NOMO-1 treated with dmso at 0.1 percent for 144 hours (cell line): Measurements from ENCODE around the gene PDGFRB.
A peak's percentile ranks its signal among the peaks of the same experiment; 100 is the strongest.
"Not testable (repeated sequence)": the region's sequence is repeated elsewhere in the genome, so short reads cannot be mapped to it uniquely, and the experiment has no call there.

ENCODE experiments used
- DNase-seq: peaks from one replicate; lab custom pipeline; 2025; ENCODE audit not compliant: unreplicated experiment; lab: John Stamatoyannopoulos, UW

The PDGFRB gene

DNA sequence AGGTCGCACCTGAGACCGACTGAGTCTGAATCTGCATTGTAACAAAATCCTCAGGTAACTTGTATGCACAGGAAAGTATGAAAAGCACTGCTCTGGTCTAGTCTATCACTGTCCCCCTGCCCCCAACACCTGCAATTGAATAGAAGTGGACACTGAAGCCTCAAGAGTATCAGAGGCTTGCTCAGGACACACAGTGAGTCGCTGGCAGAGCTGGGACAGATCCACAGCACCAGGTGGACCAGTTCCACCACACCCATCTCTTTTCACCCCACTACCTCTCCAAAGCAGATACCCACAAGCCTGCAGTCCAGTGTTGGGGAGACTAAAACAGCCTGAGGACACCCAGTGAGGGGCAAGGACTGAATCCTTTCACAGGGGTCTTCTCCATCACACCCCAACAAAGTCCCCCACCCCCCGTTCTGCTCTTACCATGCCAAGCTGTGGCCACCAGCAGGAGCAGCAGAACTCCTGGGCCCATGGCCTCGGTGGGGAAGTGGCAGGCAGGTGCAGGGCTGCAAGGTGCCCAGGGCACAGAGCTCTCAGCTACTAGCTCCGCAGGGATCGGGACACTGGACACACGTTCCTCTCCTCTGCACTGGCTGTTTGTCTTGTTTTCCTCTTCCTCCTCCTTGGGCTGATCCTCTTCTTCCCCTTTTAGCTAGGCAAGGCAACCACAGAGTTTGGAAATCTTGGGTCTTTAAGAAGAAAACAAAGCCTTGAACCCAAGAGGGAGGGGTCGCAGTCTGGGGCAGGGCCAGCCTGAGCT, 69.5 kb downstream of the PDGFRB start, which contains the start of gene CSF1R:
Gene CSF1R, minus strand, starts transcription at position 605 of the 766 bp plus-strand sequence. Its CDS starts 127 bp downstream, at position 478.
- DNase-seq = peak; percentile 39

DNA sequence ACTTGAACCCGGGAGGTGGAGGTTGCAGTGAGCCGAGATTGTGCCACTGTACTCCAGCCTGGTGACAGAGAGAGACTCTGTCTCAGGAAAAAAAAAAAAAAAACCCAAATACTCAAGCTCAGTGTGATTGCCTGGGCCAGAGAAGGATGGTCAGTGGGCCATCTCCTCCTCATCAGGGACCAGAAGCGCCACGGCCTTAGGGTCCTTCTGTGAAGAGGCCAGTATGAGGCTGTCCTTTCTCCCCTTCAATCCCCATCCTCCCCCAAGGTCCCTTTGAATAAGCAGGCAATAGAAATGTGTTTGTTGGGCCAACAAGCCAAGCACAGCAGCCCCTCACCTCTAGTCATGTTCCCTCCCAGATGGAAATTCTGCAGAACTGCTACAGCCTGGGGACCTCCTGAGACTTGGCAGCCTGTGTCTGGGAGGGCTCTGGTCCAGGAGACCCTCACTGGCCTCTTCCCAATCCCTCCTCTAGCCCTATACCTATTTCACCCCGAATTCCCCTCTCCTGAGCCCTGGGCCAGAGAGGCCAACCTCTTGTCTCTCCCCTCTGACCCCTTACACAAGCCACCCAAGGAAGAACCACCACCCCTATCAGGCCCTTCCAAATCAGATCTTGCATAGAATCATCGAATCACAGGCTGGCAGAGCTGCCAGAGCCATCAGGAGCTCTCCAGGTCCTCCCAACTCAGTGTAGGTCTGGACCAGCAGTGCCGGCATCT, 70.3 kb downstream of the PDGFRB start:
- no peak for DNase-seq

DNA sequence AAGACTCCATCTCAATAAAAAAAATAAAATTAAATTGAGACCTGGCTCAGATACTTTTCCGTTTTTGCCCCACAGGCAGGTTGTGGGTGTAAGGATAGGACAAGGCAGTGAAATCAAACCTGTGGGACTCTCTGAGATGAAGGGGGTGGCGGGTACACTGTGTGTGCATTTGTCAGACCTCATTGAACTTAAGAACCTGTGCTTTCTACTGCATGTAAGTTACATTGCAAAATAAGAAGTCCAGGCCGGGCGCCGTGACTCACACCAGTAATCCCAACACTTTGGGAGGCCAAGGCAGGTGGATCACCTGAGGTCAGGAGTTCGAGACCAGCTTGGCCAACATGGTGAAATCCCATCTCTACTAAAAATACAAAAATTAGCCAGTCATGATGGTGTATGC, 70.9 kb downstream of the PDGFRB start:
- not testable (repeated sequence) for DNase-seq

- no peak for DNase-seq
Observed at GRCh38 chr5:150082889-150083288, 72.8 kb downstream of the PDGFRB start.

GRCh38 chr5:150082374-150082773, 73.3 kb downstream of the PDGFRB start:
- peak; percentile 5 for DNase-seq

DNA sequence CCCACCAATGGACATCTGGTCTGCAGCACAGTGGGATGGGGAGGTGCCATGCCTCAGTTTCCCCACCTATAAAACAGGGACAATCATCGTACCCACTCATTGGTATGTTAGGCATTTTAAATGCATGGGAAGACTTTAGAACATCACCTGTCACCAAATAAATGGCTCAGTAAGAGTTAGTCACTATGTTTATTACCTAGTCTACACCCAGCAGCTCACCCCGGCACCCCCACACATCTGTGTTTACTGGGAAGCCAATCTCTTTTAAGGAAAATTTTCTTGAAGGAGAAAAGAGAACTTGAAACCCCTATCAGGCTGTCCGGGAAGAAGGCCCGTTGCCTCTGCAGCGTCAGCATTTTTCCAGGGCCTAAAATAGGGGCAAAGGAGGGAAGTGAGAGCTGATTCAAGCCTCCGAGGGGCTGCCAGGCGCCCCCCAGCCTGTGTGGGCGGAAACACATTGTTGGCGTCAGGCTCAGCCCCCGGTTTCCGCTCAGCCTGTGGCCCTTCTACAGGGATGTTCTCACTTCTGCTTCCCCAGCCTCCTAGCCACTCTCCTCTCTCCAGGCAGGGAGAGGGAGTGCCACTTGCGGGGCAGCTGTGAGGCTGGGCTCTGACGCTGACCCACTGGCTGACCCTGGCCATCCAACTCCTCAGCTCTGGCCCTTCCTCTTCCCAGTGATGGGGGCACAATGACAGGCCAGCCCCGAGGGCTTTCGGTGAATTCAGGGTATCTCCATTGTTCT, 73.9 kb downstream of the PDGFRB start:
- DNase-seq = peak; percentile 81

GRCh38 chr5:150080696-150081435, 74.8 kb downstream of the PDGFRB start:
- DNase-seq = no peak

DNA sequence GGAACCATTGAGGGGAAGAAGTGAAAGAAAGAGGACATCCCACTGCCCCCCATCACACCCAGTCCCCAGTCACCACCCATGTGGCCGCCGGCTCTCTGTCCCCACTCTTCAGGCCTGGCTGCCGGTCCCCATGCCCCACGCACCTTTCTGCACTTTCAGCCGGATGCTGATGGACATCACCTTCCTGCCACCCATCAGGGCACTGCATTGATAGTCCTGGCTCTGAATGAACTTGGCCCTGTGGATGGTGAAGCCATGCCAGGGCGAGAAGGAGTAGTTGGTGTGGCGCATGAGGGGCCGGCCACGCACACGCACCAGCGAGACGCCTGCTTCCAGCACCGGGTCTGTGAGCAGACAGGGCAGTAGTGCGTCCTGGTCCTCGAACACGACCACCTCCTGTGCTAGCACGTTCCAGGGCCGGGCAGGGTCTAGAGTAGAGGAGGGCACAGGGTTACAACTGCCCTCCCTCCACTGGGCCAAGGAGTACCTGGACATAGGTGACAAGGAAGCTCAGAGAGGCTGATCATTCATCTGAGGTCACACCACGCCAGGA, 75.7 kb downstream of the PDGFRB start:
- no peak for DNase-seq

- no peak for DNase-seq
Observed at GRCh38 chr5:150078802-150079689, 76.6 kb downstream of the PDGFRB start.

GRCh38 chr5:150077996-150078801, 77.4 kb downstream of the PDGFRB start:
- DNase-seq = no peak

GRCh38 chr5:150077060-150077459, 78.6 kb downstream of the PDGFRB start:
- DNase-seq = no peak

DNA sequence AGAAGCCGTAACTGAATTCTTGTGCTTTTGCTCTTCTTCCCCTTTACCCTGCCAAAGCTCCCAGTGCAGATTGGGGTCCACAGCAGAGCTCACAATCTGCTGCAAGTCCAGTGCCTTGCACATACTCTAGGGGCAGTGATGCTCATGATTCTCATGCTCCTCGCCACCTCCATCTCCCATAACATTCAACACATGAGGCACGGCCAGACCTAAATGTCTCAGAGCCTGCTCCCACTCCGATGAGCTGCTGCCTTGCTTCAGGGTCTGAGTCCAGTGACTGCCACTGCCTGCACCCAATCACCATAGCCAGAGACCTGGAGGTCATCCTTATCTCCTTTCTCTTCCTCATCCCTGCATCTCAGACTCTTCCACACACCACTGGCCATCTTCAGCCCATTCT, 79.8 kb downstream of the PDGFRB start:
- no peak for DNase-seq

DNA sequence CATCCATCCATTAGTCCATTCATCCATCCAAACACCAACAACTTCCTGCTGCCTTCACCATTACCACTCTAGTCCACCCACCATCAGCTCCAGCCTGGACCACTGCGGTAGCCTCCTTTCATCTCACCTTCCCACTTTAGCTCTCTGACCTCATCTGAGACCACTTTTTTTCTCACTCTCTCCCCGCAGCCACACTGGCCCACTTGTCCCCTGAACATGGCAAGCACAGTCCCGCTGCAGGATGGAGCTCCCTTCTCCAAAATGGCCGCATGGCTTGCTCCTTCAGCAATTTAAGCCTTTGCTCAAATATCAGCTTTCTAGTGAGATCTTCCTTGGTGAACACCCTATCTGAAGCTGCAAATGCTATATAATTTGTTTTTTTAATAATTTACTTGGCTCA, 80.4 kb downstream of the PDGFRB start:
- DNase-seq = no peak

DNA sequence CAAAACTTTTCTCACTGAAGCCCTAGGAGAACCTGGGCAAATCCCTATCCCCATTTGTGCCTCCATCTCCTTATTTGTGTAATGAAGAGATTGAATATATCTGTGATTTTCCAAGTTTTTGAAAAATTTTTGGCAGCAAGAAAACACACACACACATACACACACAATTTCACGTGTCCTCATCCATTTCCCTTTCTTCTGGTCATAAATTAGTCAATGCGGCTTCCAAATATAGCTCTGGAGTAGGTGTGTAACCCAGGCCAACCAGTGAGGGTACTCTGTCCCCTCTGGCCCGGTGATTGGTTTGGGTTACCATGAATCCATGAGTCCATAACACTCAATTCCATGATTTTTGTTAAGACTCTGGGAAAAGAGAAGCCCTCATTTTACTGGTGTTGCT, 82.0 kb downstream of the PDGFRB start:
- no peak for DNase-seq

GRCh38 chr5:150073086-150073625, 82.5 kb downstream of the PDGFRB start:
- DNase-seq = no peak

DNA sequence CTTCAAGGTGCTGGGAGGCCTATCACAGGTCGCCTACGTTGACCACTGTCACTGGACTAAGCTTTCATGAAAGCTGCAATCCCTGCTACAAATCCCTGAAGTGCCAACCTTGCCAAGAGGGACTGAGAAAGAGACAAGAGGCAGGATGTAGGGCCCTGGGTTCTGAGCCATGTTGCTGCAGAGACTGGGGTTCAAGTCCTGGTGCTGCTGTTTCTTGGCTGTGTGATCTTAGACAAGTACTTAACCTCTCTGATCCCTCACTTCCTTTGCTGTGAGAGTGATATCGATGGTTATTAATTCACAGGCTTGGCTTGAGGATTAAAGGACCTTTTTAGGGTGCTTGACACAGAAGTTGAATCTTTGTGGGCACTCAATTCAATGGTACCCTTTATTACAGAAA, 84.8 kb downstream of the PDGFRB start:
- DNase-seq = no peak

DNA sequence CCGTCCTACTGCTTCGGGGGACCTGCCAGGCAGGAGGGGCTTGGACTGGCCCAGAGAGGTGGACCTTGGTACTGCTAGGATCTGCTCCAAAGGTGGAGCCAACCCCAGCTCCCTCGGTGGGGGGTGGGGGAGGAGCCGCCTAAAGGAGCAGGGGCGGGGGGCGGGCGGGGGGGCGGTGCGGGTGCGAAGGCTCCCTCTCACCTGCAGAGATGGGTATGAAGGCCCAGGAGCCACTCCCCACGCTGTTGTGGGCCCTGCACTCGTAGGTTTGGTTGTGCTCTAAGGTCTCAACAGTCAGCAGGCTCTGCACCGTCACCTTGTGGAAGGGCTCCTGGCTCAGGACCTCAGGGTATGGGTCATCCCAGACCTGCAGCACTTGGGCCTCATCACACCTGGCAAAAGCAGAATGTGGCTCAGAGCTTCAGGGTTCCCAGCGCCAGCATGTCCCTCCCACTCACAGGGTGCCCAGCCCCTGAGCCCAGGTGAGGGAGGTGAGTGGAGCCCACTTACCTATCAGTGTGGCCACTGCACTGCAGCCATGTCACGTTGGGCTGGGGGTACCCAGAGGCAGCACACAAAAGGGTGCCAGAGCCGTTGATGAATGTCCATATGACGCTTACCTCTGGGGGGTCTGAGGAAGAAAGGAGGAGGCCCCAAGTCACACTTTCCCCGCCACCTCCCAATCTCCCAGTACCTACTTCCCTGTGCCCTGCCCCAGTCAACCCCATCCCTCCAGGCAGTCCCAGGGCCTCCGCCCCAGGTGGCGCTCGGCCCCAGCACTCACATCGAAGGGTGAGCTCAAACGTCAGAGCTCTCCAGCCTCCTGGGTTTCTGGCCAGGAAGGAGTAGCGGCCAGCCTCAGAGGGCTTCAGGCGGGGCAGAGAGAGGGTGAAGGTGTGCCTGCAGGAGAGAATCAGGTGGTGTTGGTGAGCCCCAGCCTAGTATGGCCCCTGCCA, 85.7 kb downstream of the PDGFRB start:
- DNase-seq = no peak
